GM12878 (cell line): ENCODE results near the gene CERT1.

Source experiments
- CREB1 ChIP-seq: IDR thresholded peaks from 2 replicates; pipeline ENCODE4 v1.6.1; 2012; ENCODE audit warnings: low read depth, mild to moderate bottlenecking, inconsistent platforms
- NRF1 ChIP-seq: conservative IDR thresholded peaks from 2 replicates; pipeline ENCODE4 v1.6.1; 2011; ENCODE audit warnings: mild to moderate bottlenecking, low read depth, low read length, improper control_type of control experiment
- POLR2A ChIP-seq: IDR thresholded peaks from 2 replicates; pipeline ENCODE4 v1.6.1; 2011; ENCODE audit warnings: low read depth, mild to moderate bottlenecking, low read length
- RB1 ChIP-seq: fragments of 450-650 bp; formaldehyde crosslinking; IDR thresholded peaks from 2 replicates; pipeline ENCODE4 v1.6.1; 2017; ENCODE audit warnings: mild to moderate bottlenecking, borderline replicate concordance
- ZNF274 ChIP-seq: IDR thresholded peaks from one replicate; pipeline ENCODE4 v1.8.0; 2011; ENCODE audit not compliant: insufficient read length, insufficient read depth
- ZNF384 ChIP-seq: IDR thresholded peaks from 2 replicates; pipeline ENCODE4 v1.6.1; 2012; ENCODE audit warnings: low read depth, mild to moderate bottlenecking, low read length, improper control_type of control experiment, borderline replicate concordance
- TF ChIP-seq, protein P1 (sequence below), 3 experiments: IDR thresholded peaks in 2 of 3; conservative IDR thresholded peaks in 1 of 3; 2 replicates each; pipeline ENCODE4 v1.5.1; 2011; ENCODE audit warnings: low read depth in 3 of 3, low read length in 3 of 3, mild to moderate bottlenecking in 3 of 3, control low read depth in 2 of 3, moderate library complexity in 2 of 3, inconsistent platforms in 1 of 3, mixed read lengths in 1 of 3; ENCODE audit not compliant: control insufficient read depth in 2 of 3, insufficient read depth in 1 of 3; ENCODE audit errors: extremely low read depth in 1 of 3
- TF ChIP-seq, protein P2 (sequence below): IDR thresholded peaks from 2 replicates; pipeline ENCODE4 v1.6.1; 2012; ENCODE audit warnings: mild to moderate bottlenecking, low read depth, low read length
- TF ChIP-seq, protein P3 (sequence below): fragments of 450-650 bp; IDR thresholded peaks from 2 replicates; pipeline ENCODE4 v1.6.1; 2017; ENCODE audit warnings: mild to moderate bottlenecking, moderate library complexity
- TF ChIP-seq, protein P4 (sequence below): fragments of 450-650 bp; IDR thresholded peaks from 2 replicates; pipeline ENCODE4 v1.6.1; 2016; ENCODE audit warnings: mild to moderate bottlenecking
- TF ChIP-seq, protein P5 (sequence below): fragments of 450-650 bp; IDR thresholded peaks from 2 replicates; pipeline ENCODE4 v1.6.1; 2017; ENCODE audit warnings: borderline replicate concordance

DNA sequence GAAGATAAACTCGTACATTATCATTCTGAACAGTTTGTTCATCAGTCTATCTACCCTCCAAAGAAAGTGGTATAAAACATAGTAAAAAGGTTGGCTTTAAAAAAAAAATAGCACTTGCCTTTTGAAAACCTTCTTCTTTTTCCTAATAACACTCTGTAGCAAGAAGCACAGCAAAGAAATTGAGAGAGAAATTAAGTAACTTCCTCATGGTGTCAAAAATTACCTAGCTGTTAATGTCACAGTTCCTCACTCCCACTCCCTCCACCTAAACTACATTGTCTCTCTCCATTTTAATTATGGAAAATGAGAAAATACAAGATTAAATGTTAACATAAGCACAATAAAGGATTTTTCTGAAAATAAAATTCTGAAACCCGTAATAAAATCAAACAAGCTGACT is 72.2 kb downstream of the CERT1 start:
- TF ChIP-seq, protein P1, sequence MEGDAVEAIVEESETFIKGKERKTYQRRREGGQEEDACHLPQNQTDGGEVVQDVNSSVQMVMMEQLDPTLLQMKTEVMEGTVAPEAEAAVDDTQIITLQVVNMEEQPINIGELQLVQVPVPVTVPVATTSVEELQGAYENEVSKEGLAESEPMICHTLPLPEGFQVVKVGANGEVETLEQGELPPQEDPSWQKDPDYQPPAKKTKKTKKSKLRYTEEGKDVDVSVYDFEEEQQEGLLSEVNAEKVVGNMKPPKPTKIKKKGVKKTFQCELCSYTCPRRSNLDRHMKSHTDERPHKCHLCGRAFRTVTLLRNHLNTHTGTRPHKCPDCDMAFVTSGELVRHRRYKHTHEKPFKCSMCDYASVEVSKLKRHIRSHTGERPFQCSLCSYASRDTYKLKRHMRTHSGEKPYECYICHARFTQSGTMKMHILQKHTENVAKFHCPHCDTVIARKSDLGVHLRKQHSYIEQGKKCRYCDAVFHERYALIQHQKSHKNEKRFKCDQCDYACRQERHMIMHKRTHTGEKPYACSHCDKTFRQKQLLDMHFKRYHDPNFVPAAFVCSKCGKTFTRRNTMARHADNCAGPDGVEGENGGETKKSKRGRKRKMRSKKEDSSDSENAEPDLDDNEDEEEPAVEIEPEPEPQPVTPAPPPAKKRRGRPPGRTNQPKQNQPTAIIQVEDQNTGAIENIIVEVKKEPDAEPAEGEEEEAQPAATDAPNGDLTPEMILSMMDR (IDR thresholded peaks at IDR 0.05 in 2 of 3, conservative IDR thresholded peaks at IDR 0.05 in 1 of 3; ENCODE audit: control insufficient read depth in 2 of 3, extremely low read depth in 1 of 3, insufficient read depth in 1 of 3, low read depth in 3 of 3, low read length in 3 of 3), result no peak
- no peak for TF ChIP-seq NRF1
- TF ChIP-seq ZNF274, result no peak
- no peak for TF ChIP-seq ZNF384
- TF ChIP-seq, protein P2, sequence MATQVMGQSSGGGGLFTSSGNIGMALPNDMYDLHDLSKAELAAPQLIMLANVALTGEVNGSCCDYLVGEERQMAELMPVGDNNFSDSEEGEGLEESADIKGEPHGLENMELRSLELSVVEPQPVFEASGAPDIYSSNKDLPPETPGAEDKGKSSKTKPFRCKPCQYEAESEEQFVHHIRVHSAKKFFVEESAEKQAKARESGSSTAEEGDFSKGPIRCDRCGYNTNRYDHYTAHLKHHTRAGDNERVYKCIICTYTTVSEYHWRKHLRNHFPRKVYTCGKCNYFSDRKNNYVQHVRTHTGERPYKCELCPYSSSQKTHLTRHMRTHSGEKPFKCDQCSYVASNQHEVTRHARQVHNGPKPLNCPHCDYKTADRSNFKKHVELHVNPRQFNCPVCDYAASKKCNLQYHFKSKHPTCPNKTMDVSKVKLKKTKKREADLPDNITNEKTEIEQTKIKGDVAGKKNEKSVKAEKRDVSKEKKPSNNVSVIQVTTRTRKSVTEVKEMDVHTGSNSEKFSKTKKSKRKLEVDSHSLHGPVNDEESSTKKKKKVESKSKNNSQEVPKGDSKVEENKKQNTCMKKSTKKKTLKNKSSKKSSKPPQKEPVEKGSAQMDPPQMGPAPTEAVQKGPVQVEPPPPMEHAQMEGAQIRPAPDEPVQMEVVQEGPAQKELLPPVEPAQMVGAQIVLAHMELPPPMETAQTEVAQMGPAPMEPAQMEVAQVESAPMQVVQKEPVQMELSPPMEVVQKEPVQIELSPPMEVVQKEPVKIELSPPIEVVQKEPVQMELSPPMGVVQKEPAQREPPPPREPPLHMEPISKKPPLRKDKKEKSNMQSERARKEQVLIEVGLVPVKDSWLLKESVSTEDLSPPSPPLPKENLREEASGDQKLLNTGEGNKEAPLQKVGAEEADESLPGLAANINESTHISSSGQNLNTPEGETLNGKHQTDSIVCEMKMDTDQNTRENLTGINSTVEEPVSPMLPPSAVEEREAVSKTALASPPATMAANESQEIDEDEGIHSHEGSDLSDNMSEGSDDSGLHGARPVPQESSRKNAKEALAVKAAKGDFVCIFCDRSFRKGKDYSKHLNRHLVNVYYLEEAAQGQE, result no peak
- TF ChIP-seq, protein P3, sequence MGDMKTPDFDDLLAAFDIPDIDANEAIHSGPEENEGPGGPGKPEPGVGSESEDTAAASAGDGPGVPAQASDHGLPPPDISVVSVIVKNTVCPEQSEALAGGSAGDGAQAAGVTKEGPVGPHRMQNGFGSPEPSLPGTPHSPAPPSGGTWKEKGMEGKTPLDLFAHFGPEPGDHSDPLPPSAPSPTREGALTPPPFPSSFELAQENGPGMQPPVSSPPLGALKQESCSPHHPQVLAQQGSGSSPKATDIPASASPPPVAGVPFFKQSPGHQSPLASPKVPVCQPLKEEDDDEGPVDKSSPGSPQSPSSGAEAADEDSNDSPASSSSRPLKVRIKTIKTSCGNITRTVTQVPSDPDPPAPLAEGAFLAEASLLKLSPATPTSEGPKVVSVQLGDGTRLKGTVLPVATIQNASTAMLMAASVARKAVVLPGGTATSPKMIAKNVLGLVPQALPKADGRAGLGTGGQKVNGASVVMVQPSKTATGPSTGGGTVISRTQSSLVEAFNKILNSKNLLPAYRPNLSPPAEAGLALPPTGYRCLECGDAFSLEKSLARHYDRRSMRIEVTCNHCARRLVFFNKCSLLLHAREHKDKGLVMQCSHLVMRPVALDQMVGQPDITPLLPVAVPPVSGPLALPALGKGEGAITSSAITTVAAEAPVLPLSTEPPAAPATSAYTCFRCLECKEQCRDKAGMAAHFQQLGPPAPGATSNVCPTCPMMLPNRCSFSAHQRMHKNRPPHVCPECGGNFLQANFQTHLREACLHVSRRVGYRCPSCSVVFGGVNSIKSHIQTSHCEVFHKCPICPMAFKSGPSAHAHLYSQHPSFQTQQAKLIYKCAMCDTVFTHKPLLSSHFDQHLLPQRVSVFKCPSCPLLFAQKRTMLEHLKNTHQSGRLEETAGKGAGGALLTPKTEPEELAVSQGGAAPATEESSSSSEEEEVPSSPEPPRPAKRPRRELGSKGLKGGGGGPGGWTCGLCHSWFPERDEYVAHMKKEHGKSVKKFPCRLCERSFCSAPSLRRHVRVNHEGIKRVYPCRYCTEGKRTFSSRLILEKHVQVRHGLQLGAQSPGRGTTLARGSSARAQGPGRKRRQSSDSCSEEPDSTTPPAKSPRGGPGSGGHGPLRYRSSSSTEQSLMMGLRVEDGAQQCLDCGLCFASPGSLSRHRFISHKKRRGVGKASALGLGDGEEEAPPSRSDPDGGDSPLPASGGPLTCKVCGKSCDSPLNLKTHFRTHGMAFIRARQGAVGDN, result no peak
- TF ChIP-seq CREB1, result no peak
- no peak for TF ChIP-seq POLR2A
- TF ChIP-seq, protein P4, sequence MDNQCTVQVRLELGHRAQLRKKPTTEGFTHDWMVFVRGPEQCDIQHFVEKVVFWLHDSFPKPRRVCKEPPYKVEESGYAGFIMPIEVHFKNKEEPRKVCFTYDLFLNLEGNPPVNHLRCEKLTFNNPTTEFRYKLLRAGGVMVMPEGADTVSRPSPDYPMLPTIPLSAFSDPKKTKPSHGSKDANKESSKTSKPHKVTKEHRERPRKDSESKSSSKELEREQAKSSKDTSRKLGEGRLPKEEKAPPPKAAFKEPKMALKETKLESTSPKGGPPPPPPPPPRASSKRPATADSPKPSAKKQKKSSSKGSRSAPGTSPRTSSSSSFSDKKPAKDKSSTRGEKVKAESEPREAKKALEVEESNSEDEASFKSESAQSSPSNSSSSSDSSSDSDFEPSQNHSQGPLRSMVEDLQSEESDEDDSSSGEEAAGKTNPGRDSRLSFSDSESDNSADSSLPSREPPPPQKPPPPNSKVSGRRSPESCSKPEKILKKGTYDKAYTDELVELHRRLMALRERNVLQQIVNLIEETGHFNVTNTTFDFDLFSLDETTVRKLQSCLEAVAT, result no peak
- TF ChIP-seq RB1, result no peak
- TF ChIP-seq, protein P5, sequence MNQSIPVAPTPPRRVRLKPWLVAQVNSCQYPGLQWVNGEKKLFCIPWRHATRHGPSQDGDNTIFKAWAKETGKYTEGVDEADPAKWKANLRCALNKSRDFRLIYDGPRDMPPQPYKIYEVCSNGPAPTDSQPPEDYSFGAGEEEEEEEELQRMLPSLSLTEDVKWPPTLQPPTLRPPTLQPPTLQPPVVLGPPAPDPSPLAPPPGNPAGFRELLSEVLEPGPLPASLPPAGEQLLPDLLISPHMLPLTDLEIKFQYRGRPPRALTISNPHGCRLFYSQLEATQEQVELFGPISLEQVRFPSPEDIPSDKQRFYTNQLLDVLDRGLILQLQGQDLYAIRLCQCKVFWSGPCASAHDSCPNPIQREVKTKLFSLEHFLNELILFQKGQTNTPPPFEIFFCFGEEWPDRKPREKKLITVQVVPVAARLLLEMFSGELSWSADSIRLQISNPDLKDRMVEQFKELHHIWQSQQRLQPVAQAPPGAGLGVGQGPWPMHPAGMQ, result no peak
